ENCODE data around the gene ATP11A. TPM values are rescaled to one million over a fixed set of nuclear protein-coding genes. Genes with fewer than 3 reads are reported as not detected.

The ATP11A gene
- polyA plus RNA-seq, 2 donors = 4.2 to 6.7 TPM

DNA sequence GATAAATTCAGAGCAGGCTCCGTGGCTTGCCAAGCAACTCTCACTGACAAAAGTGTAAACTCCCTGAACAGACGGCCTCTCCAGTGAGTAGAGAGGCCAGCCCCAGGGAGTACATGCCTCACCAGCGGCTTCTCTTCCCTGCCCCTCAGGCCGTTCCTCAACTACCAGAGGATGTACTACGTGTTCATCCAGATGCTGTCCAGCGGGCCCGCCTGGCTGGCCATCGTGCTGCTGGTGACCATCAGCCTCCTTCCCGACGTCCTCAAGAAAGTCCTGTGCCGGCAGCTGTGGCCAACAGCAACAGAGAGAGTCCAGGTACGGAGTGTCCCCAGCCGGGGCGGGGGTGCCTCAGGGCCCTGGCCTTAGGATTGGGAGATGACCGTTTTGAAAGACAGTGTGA is 185.8 kb downstream of the ATP11A start:
- peaks cover 0 to 10% of the 10 kb centered on the region in 2 donors for H3K9me3 ChIP-seq (ENCODE audit: control insufficient read depth in 2 of 2, insufficient read depth in 1 of 2, low read depth in 1 of 2, low read length in 1 of 2)
- H3K4me3 ChIP-seq (ENCODE audit: low read depth in 1 of 2, low read length in 2 of 2) = no peak overlapping the region
- WGBS, 2 donors = 93 to 94% methylated on average over 15 of the region's 15 CpGs
- no peaks in the 10 kb centered on the region for H3K27me3 ChIP-seq (ENCODE audit: control insufficient read depth in 1 of 2, insufficient read depth in 2 of 2, low read length in 2 of 2)
- H3K27ac ChIP-seq (ENCODE audit: low read depth in 2 of 2, low read length in 1 of 2) = no peak overlapping the region
- no peaks in the 10 kb centered on the region for H3K4me1 ChIP-seq (ENCODE audit: control insufficient read depth in 2 of 2, insufficient read depth in 2 of 2, low read length in 1 of 2)
- H3K36me3 ChIP-seq (ENCODE audit: control insufficient read depth in 2 of 2, insufficient read depth in 2 of 2, low read length in 1 of 2) = peaks cover 1 to 23% of the 10 kb centered on the region in 2 donors

DNA sequence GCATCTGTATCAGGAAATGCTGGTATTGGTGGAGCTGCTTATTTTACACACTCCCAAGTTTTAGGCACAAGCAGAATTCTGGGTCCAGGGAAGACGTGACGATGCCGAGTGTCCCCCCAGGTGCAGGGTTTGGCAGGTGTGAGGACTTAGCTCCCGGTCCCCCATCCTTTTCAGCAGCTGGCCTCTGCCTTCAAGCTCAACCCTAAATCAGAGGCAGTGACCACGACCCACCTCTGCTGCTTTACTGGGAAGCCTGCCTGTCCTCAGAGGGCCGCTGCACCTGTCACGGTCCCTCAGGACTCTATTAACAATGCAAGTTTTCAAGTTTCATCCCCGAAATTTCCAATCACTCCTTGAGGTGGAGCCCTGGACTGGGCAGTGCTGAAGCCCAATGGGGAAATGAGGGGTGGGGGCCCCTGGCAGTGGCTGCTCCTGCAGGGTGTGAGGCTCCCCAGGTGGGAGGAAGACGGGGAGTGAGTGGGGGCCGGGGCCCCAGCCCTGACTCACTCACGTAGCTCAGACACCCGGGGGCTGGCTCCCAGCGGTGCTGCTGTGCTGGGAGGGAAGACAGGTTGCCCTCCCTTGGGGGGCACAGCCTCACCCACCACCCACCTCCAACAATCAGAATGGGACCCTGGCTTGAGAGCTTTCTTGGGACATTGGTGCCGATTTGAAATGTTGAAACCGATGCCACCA is 186.6 kb downstream of the ATP11A start:
- H3K4me1 ChIP-seq (ENCODE audit: control insufficient read depth in 2 of 2, insufficient read depth in 2 of 2, low read length in 1 of 2) = peaks cover 0 to 3% of the 10 kb centered on the region in 2 donors
- peaks cover 0 to 10% of the 10 kb centered on the region in 2 donors for H3K9me3 ChIP-seq (ENCODE audit: control insufficient read depth in 2 of 2, insufficient read depth in 1 of 2, low read depth in 1 of 2, low read length in 1 of 2)
- no peak overlapping the region for H3K4me3 ChIP-seq (ENCODE audit: low read depth in 1 of 2, low read length in 2 of 2)
- H3K27me3 ChIP-seq (ENCODE audit: control insufficient read depth in 1 of 2, insufficient read depth in 2 of 2, low read length in 2 of 2) = no peaks in the 10 kb centered on the region
- no peak overlapping the region for H3K27ac ChIP-seq (ENCODE audit: low read depth in 2 of 2, low read length in 1 of 2)
- WGBS, 2 donors = 81 to 86% methylated on average over 15 of the region's 15 CpGs
- H3K36me3 ChIP-seq (ENCODE audit: control insufficient read depth in 2 of 2, insufficient read depth in 2 of 2, low read length in 1 of 2) = peaks cover 5 to 31% of the 10 kb centered on the region in 2 donors

DNA sequence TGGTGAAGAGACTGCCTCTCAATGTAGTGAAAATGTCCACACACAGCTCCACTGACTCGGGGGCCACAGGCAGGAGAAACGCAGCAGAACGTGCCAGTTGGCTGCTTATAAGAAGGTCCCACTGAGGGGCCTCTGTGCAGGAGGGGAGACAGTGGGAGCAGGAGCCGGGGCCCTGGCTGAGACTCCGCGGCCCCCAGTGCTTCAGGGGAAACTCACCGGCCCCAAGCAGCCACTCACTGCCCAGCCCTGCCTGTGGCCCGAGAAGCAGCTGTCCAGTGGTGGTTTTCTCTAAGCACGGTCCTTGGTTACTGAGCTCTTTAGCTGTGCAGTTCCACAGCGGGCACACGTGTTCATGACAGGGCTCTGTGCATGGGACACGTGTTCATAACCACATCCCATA is 187.2 kb downstream of the ATP11A start:
- no peak overlapping the region for H3K4me3 ChIP-seq (ENCODE audit: low read depth in 1 of 2, low read length in 2 of 2)
- H3K27me3 ChIP-seq (ENCODE audit: control insufficient read depth in 1 of 2, insufficient read depth in 2 of 2, low read length in 2 of 2) = no peaks in the 10 kb centered on the region
- peaks cover 5 to 37% of the 10 kb centered on the region in 2 donors for H3K36me3 ChIP-seq (ENCODE audit: control insufficient read depth in 2 of 2, insufficient read depth in 2 of 2, low read length in 1 of 2)
- WGBS, 2 donors = 89 to 92% methylated on average over 12 of the region's 12 CpGs
- H3K9me3 ChIP-seq (ENCODE audit: control insufficient read depth in 2 of 2, insufficient read depth in 1 of 2, low read depth in 1 of 2, low read length in 1 of 2) = peaks cover 0 to 8% of the 10 kb centered on the region in 2 donors
- peaks cover 0 to 3% of the 10 kb centered on the region in 2 donors for H3K4me1 ChIP-seq (ENCODE audit: control insufficient read depth in 2 of 2, insufficient read depth in 2 of 2, low read length in 1 of 2)
- no peak overlapping the region for H3K27ac ChIP-seq (ENCODE audit: low read depth in 2 of 2, low read length in 1 of 2)

DNA sequence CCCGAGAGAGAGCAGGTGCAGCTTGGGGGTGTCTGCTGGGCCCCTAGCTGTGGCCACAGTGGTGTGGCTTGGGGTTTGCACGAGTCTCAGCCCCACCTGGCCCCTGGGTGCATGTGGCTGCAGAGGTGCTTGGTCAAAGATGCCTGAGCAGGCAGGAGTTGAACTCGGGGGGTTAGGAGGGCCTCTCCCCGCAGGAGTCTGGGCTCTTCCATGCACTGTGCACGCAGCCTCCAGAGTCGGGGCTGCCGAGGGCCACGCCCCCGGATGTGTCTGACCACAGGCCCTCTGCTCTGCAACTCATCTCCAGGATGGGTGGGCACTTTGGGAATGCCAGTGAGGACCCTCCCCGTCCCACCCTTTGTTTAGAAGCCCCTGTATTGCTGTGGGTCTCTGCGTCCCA is 187.7 kb downstream of the ATP11A start:
- Histone ChIP-seq H3K9me3 (ENCODE audit: control insufficient read depth in 2 of 2, insufficient read depth in 1 of 2, low read depth in 1 of 2, low read length in 1 of 2) (peaks cover 0 to 7% of the 10 kb centered on the region in 2 donors), H3K27ac (ENCODE audit: low read depth in 2 of 2, low read length in 1 of 2) (no peak overlapping the region), H3K27me3 (ENCODE audit: control insufficient read depth in 1 of 2, insufficient read depth in 2 of 2, low read length in 2 of 2) (no peaks in the 10 kb centered on the region), H3K36me3 (ENCODE audit: control insufficient read depth in 2 of 2, insufficient read depth in 2 of 2, low read length in 1 of 2) (peaks cover 5 to 42% of the 10 kb centered on the region in 2 donors), H3K4me3 (ENCODE audit: low read depth in 1 of 2, low read length in 2 of 2) (no peak overlapping the region), H3K4me1 (ENCODE audit: control insufficient read depth in 2 of 2, insufficient read depth in 2 of 2, low read length in 1 of 2) (peaks cover 0 to 3% of the 10 kb centered on the region in 2 donors)
- 86 to 87% methylated on average over 11 of the region's 11 CpGs for WGBS, 2 donors

DNA sequence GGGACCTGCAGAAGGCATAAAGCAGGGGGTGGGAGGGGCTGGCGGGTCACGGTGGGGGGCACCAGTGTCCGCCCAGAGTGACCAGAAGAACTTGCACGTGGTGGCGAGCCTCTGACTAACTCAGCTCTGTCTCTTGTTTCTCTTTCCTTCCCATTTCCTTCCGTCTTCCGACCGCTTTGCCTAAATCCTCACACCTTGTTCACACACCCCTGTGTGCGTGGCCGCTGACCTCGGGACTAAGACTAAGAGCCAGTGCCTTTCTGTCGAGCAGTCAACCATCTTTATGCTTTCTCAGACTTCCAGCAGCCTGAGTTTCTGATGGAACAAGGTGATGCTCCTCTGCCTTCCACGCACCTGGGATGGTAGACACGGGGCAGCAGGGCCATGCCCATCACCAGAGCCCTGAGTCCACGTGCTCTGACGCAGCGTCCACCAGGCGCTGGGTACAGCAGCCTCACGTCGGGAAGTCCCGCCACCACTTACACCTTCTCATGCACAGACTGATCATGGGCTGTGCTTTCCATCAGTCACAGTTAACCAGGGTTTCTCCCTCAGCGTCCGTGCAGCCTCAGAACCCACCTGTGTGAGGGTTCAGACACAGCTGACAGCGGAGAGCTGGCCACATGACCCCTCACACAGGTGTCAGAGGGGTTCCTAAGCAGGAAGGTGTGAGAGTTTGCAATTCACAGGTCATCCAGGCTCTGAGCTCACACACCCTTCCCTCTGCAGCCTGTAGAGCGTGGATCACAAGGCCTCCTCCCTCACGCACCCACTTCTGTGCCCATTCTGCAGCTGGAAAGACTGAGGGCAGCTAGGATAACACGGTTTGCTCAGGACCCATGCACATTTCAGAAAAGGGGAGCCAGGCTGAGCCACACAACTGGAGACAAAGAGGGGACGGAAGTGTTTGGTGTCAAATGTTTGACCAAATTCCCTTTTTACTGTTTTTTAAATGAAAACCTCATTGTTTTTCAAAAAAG is 188.4 kb downstream of the ATP11A start:
- H3K36me3 ChIP-seq (ENCODE audit: control insufficient read depth in 2 of 2, insufficient read depth in 2 of 2, low read length in 1 of 2) = peaks cover 5 to 43% of the 10 kb centered on the region in 2 donors
- peaks cover 0 to under 1% of the 10 kb centered on the region in 2 donors for H3K9me3 ChIP-seq (ENCODE audit: control insufficient read depth in 2 of 2, insufficient read depth in 1 of 2, low read depth in 1 of 2, low read length in 1 of 2)
- peaks cover 0 to 3% of the 10 kb centered on the region in 2 donors for H3K4me1 ChIP-seq (ENCODE audit: control insufficient read depth in 2 of 2, insufficient read depth in 2 of 2, low read length in 1 of 2)
- no peak overlapping the region for H3K4me3 ChIP-seq (ENCODE audit: low read depth in 1 of 2, low read length in 2 of 2)
- no peak overlapping the region for H3K27ac ChIP-seq (ENCODE audit: low read depth in 2 of 2, low read length in 1 of 2)
- WGBS, 2 donors = 94% methylated on average over 28 of the region's 28 CpGs
- H3K27me3 ChIP-seq (ENCODE audit: control insufficient read depth in 1 of 2, insufficient read depth in 2 of 2, low read length in 2 of 2) = no peaks in the 10 kb centered on the region

DNA sequence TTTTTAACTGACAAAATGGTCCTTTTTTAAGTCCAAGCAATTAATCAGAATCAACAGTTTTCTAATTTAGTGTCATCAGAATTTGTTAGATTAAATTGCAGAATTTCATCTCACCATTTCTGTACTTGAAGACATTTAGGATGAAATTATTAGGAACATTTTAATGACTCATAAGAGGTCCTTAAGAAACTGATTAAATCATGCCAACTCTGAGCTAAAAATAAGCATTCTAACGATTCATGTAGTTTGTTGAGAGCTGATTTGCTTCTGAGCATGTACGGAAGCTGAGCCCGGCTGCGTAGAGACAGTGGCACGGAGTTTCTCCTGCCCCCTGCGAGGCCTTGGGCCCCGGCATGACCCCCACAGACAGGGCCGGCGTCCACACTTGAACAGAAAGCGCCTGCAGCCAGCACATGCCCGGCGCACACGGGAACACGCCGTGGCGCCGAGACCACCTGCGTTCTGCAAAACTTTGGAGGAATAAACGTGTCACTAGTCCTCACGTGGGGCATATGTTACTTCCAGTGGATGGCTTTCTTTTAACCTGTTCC is 189.5 kb downstream of the ATP11A start:
- H3K4me1 ChIP-seq (ENCODE audit: control insufficient read depth in 2 of 2, insufficient read depth in 2 of 2, low read length in 1 of 2) = peaks cover 0 to 3% of the 10 kb centered on the region in 2 donors
- peaks cover 5 to 40% of the 10 kb centered on the region in 2 donors for H3K36me3 ChIP-seq (ENCODE audit: control insufficient read depth in 2 of 2, insufficient read depth in 2 of 2, low read length in 1 of 2)
- WGBS, 2 donors = 84 to 85% methylated on average over 20 of the region's 20 CpGs

DNA sequence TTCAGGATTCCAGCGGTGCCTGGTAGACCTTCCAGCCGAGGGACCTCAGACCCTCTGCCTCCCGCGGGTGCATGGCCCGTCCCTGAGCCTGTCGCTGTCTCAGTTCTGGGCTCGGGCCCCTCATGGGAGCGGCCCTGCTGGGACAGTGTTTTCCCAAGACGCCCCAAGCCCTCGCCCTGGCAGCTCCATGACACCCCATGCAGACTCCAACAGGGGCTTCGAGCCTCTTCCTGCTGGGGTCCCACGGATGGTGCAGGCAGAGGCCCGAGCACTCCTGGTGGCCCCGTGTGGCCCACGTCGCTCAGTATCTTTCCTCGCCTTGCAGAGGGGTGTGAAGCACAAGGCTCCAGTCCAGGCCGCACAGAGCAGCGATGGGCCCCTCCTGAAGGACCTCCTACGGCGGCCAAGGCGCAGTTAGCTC is 190.4 kb downstream of the ATP11A start:
- Histone ChIP-seq H3K27me3 (ENCODE audit: control insufficient read depth in 1 of 2, insufficient read depth in 2 of 2, low read length in 2 of 2) (no peaks in the 10 kb centered on the region), H3K4me3 (ENCODE audit: low read depth in 1 of 2, low read length in 2 of 2) (no peak overlapping the region), H3K36me3 (ENCODE audit: control insufficient read depth in 2 of 2, insufficient read depth in 2 of 2, low read length in 1 of 2) (peaks cover 5 to 46% of the 10 kb centered on the region in 2 donors), H3K27ac (ENCODE audit: low read depth in 2 of 2, low read length in 1 of 2) (no peak overlapping the region), H3K4me1 (ENCODE audit: control insufficient read depth in 2 of 2, insufficient read depth in 2 of 2, low read length in 1 of 2) (peaks cover under 1 to 3% of the 10 kb centered on the region in 2 donors), H3K9me3 (ENCODE audit: control insufficient read depth in 2 of 2, insufficient read depth in 1 of 2, low read depth in 1 of 2, low read length in 1 of 2) (no peaks in the 10 kb centered on the region)
- 95 to 96% methylated on average over 22 of the region's 22 CpGs for WGBS, 2 donors

More for the DNA sequence above, 189.5 kb downstream of the ATP11A start:
- Histone ChIP-seq H3K27me3 (ENCODE audit: control insufficient read depth in 1 of 2, insufficient read depth in 2 of 2, low read length in 2 of 2) (no peaks in the 10 kb centered on the region), H3K4me3 (ENCODE audit: low read depth in 1 of 2, low read length in 2 of 2) (no peak overlapping the region), H3K27ac (ENCODE audit: low read depth in 2 of 2, low read length in 1 of 2) (no peak overlapping the region), H3K9me3 (ENCODE audit: control insufficient read depth in 2 of 2, insufficient read depth in 1 of 2, low read depth in 1 of 2, low read length in 1 of 2) (no peaks in the 10 kb centered on the region)

DNA sequence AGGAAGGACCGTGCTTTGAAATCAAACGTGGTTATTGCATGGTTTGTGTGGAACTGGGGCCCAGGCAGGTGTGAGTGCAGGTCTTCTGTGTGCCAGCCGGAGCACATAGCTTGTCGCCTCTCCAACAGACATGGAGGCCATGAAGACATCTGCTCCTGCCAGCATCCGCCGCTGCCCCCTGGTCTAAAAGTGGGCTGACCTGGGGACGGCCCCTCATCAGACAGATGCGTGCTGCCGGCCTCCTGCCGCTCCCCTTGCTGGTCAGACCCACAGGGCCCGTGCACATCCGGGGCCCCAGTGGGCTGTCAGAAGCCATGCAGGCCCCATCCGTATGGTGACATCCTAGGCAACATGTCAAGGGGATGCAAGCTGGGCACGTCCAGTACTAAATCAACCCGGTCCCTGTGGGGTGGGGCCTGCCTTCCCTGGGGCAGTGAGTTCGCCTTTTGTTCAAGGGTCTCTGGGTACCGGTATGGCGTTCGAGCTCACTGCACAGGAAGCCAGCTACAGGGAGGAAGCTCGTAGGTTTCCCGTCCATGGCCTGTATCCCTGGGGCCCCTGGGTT is 191.2 kb downstream of the ATP11A start:
- Histone ChIP-seq H3K4me3 (ENCODE audit: low read depth in 1 of 2, low read length in 2 of 2) (no peak overlapping the region), H3K27me3 (ENCODE audit: control insufficient read depth in 1 of 2, insufficient read depth in 2 of 2, low read length in 2 of 2) (no peaks in the 10 kb centered on the region), H3K27ac (ENCODE audit: low read depth in 2 of 2, low read length in 1 of 2) (no peak overlapping the region), H3K9me3 (ENCODE audit: control insufficient read depth in 2 of 2, insufficient read depth in 1 of 2, low read depth in 1 of 2, low read length in 1 of 2) (no peaks in the 10 kb centered on the region), H3K36me3 (ENCODE audit: control insufficient read depth in 2 of 2, insufficient read depth in 2 of 2, low read length in 1 of 2) (peaks cover 5 to 48% of the 10 kb centered on the region in 2 donors), H3K4me1 (ENCODE audit: control insufficient read depth in 2 of 2, insufficient read depth in 2 of 2, low read length in 1 of 2) (peaks cover 5% of the 10 kb centered on the region in 2 donors)
- WGBS, 2 donors = 91 to 92% methylated on average over 21 of the region's 21 CpGs
